Measurements from ENCODE around the gene COX20.

COX20 gene

DNA sequence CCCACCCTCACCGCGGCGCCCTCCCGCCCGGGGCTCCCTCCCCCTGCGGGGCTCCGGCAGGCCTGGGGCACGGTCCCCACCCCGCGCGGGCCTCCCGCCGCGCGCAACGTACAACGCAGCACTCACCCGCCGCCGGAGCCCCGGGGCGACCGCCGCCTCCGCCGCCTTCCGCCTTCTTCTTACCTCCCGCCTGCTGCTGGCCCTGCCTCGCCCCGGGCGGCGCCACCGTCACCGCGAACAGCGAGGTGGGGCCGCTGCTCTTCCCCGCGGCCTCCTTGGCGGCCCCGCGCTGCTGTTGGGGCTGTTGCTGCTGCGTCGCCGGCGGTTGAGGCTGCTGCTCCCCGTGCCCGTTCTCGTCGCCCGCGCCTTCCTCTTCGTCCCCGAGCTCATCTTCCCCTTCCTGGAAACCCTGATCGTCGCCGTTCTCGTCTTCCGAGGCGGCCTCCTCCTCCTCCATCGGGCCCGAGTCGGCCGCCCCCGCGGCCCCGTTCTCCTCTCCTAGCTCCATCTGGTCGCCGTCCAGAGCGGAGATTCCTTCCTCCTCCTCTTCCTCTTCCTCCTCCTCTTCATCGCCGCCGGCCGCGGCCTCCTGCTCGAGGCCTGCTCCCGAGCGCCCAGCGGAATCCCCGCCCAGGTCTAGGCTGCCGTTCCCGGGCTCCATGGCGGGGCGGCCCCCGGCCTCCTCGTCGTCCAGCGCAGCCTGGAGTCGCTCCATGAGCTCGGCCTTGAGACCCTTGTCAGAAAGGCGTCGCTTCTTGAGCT, 28.2 kb downstream of the COX20 start:
- peak overlapping the region; percentile 90 for H3K27ac ChIP-seq (ENCODE audit: low read depth, low read length)
- H3K9ac ChIP-seq (ENCODE audit: low read length) = peak overlapping the region; percentile 99
- H3K9me2 ChIP-seq (replicated peaks; ENCODE audit: insufficient read depth, low read length) = no peaks in the 10 kb centered on the region
- H3K36me3 ChIP-seq (ENCODE audit: low read length) = peaks cover 41% of the 10 kb centered on the region
- H3K27me3 ChIP-seq (ENCODE audit: low read length) = no peaks in the 10 kb centered on the region
- H3K79me2 ChIP-seq (ENCODE audit: insufficient read depth, low read length) = peaks cover 56% of the 10 kb centered on the region
- TF ChIP-seq EZH2phosphoT487 (conservative IDR thresholded peaks at IDR 0.05; ENCODE audit: low read length) = no peak
- peaks cover 40% of the 10 kb centered on the region for H4K20me1 ChIP-seq (ENCODE audit: low read depth, low read length)
- H3K4me3 ChIP-seq (ENCODE audit: insufficient read depth, low read length, poor library complexity, severe bottlenecking) = peak overlapping the region; percentile 100
- H3K9me3 ChIP-seq (ENCODE audit: insufficient read depth, low read length) = no peaks in the 10 kb centered on the region
- H3K4me2 ChIP-seq (ENCODE audit: low read depth, low read length, poor library complexity, severe bottlenecking) = peak overlapping the region; percentile 52
- peaks cover 49% of the 10 kb centered on the region for H3F3A ChIP-seq (ENCODE audit: insufficient read depth)
- H2AFZ ChIP-seq (ENCODE audit: low read depth, low read length, severe bottlenecking) = no peak overlapping the region

DNA sequence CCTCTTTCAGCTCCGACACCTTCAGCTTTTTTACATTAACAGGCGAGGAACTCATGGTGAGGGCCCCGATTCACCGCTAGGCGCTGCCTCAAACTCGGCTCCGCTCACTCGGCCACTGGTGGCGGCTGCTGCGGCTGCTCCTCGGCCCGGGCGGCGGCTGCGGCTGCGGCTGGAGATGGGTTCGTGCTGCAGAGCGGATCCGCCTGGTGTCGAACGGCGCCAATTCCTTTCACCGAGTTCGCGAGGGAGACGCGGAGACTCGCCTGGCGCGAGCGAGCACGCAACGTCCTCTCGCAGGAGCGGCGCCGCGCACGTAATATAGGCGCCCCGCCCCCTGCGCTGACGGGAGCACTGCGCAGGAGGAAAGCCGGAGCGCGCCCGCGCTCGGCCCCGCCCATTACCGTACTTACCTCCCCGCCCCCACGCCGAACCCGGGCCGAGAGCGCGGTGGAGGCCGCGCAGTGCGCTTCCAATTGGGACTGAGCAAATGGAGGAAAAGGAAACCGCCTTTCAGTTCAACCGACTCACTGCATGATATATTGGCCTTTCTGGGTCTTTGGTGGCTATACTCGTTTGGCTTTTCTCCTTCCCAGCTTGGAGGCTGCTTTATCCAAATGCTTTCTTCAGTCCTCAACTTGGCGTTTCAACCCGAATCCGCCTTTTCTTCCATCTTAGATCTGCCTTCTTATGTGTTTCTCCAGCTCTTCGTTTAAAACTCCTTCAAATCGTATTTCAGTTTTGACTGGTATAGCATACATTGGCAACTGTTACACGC, 29.0 kb downstream of the COX20 start, which contains the start of gene HNRNPU:
Gene HNRNPU, minus strand, starts transcription at position 291 of the 775 bp plus-strand sequence. Its CDS starts 236 bp downstream, at position 55.
- Histone ChIP-seq H3K27ac (ENCODE audit: low read depth, low read length) (peak within 1 kb of the TSS; percentile 90), H3K9ac (ENCODE audit: low read length) (peak within 1 kb of the TSS; percentile 99), H3K4me3 (ENCODE audit: insufficient read depth, low read length, poor library complexity, severe bottlenecking) (peak within 1 kb of the TSS; percentile 100), H4K20me1 (ENCODE audit: low read depth, low read length) (peaks cover 32% of the 10 kb centered on the region), H3K4me2 (ENCODE audit: low read depth, low read length, poor library complexity, severe bottlenecking) (peak within 1 kb of the TSS; percentile 93), H3K9me3 (ENCODE audit: insufficient read depth, low read length) (no peaks in the 10 kb centered on the region), H3K27me3 (ENCODE audit: low read length) (no peaks in the 10 kb centered on the region), H3K36me3 (ENCODE audit: low read length) (peaks cover 33% of the 10 kb centered on the region), H3F3A (ENCODE audit: insufficient read depth) (peaks cover 41% of the 10 kb centered on the region; the same call in 1 of the 2 replicates), H3K79me2 (ENCODE audit: insufficient read depth, low read length) (peaks cover 48% of the 10 kb centered on the region), H2AFZ (ENCODE audit: low read depth, low read length, severe bottlenecking) (peak within 1 kb of the TSS; percentile 77), H3K9me2 (replicated peaks; ENCODE audit: insufficient read depth, low read length) (no peaks in the 10 kb centered on the region)
- TF ChIP-seq, protein P1, sequence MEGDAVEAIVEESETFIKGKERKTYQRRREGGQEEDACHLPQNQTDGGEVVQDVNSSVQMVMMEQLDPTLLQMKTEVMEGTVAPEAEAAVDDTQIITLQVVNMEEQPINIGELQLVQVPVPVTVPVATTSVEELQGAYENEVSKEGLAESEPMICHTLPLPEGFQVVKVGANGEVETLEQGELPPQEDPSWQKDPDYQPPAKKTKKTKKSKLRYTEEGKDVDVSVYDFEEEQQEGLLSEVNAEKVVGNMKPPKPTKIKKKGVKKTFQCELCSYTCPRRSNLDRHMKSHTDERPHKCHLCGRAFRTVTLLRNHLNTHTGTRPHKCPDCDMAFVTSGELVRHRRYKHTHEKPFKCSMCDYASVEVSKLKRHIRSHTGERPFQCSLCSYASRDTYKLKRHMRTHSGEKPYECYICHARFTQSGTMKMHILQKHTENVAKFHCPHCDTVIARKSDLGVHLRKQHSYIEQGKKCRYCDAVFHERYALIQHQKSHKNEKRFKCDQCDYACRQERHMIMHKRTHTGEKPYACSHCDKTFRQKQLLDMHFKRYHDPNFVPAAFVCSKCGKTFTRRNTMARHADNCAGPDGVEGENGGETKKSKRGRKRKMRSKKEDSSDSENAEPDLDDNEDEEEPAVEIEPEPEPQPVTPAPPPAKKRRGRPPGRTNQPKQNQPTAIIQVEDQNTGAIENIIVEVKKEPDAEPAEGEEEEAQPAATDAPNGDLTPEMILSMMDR (IDR thresholded peaks at IDR 0.05; ENCODE audit: insufficient read depth, low read length, poor library complexity, severe bottlenecking) = no peak
- no peak for TF ChIP-seq EZH2phosphoT487 (conservative IDR thresholded peaks at IDR 0.05; ENCODE audit: low read length)

DNA sequence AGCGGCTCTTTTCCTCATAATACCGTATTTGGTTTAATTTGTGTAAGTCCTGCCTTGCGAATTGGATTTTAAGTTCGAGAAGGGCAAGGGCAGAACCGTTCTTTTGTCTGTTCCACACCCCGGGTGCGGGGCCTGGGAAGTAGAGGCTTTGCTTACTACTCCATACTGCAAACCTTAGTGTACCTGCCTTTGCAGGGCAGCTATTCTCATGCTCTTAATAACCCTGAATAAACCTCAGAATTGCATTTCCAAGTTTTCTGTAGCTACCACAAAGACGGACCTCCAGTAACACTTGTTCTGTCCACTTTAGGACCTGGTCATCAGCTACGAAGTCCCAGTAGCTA, 29.5 kb downstream of the COX20 start:
- Histone ChIP-seq H3F3A (ENCODE audit: insufficient read depth) (peaks cover 40% of the 10 kb centered on the region; the same call in 1 of the 2 replicates), H3K9me2 (replicated peaks; ENCODE audit: insufficient read depth, low read length) (no peaks in the 10 kb centered on the region), H3K9me3 (ENCODE audit: insufficient read depth, low read length) (no peaks in the 10 kb centered on the region), H3K4me2 (ENCODE audit: low read depth, low read length, poor library complexity, severe bottlenecking) (peak overlapping the region; percentile 93), H3K36me3 (ENCODE audit: low read length) (peaks cover 28% of the 10 kb centered on the region), H2AFZ (ENCODE audit: low read depth, low read length, severe bottlenecking) (peak overlapping the region; percentile 77), H3K79me2 (ENCODE audit: insufficient read depth, low read length) (peaks cover 43% of the 10 kb centered on the region), H3K4me3 (ENCODE audit: insufficient read depth, low read length, poor library complexity, severe bottlenecking) (peak overlapping the region; percentile 62), H3K27me3 (ENCODE audit: low read length) (no peaks in the 10 kb centered on the region), H3K9ac (ENCODE audit: low read length) (peak overlapping the region; percentile 99), H3K27ac (ENCODE audit: low read depth, low read length) (peak overlapping the region; percentile 62), H4K20me1 (ENCODE audit: low read depth, low read length) (peaks cover 28% of the 10 kb centered on the region)
- TF ChIP-seq, protein P1 (IDR thresholded peaks at IDR 0.05; ENCODE audit: insufficient read depth, low read length, poor library complexity, severe bottlenecking) = no peak
- no peak for TF ChIP-seq EZH2phosphoT487 (conservative IDR thresholded peaks at IDR 0.05; ENCODE audit: low read length)

Data from SU-DHL-6 (cell line).